GM18951 (cell line): ENCODE results near the gene HESX1.

Source experiments
- POLR2A ChIP-seq: IDR thresholded peaks from 4 replicates; pipeline ENCODE4 v1.6.1; 2011; ENCODE audit warnings: mild to moderate bottlenecking; ENCODE audit not compliant: insufficient read length, insufficient read depth; ENCODE audit errors: extremely low read depth
- in situ Hi-C: fragments of 300-500 bp; cut with MboI; formaldehyde crosslinking; loops from one replicate; pipeline ENCODE4 v1.12.0; 2022; ENCODE audit warnings: low sequenced_read_pairs, mixed read lengths, inconsistent platforms; ENCODE audit not compliant: unreplicated experiment

The HESX1 gene

DNA sequence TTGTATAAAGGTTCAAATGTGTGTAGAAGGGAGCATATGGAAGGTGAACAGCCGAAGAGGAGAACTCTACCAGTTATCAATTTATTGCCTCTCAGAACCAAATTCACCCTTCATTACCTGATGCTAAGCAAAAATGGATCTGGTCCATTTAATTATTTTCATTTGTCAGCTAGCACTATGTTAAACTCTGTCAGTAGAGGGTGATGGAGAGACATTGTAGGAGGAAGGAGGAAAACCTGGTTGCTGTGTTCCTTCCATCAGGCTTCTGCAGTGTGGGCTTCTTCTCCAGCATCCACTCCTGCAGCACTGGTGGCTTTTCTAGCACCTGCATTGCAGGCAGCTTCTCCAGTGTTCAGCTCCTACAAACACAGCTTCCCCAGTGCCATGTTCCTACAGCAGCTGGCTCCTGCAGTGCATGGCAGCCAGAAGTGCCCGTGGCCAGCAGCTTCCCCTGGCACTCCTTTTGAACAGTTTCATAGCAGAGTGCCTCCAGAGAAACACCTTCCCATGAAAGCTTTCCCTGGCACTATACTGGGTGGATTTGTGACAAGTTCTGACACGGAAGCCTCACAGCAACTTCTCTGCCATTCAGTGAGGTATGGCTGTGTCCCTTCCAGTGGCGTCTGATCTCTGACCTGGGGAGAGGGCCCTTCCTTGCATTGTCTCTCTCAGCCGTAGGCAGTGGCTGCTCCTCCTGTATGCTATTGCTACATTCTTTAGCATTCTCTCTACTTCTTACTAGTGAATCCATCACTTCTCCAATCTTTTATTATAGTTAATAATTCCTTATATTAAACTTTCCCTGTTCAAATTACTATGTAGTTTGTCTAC is 20.0 kb downstream of the HESX1 start:
- TF ChIP-seq POLR2A = no peak
- in situ Hi-C loops = no loop called here

DNA sequence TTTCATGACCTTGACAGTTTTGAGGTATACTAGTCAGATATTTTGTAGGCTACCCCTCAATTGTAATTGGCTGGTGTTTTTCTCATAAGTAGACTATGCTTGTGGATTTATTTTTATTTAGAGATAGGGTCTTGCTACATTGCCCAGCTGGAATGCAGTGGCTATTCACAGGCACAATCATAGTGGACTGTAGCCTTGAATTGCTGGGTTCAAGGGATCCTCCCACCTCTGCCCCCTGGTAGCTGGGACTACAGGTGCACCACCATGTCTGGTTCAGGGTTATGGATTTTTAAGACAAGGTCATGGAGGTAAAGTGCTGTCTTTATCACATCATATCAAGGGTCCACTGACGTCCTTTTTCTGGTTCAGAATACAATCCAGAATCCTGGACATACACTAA is 23.7 kb downstream of the HESX1 start:
- in situ Hi-C loops = no loop called here
- TF ChIP-seq POLR2A = no peak

DNA sequence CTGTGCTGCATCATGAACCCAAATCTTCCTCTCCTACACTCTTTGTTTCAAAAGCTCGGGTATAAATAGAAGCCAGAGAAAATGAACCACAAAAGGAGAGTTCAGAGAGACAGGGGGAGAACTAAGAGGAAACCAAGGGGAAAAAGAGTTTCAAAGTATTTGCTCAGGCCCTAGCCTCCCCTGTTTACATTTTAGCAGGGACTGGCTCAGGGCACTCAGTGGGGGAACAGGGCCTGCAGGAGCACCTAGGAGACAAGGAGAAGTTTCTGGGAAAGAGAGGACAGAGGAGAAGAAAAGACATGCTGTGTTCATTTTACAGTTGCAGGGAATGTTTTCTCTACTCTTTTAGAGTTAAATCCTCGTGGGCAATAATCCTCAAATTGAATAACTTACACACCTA is 26.1 kb downstream of the HESX1 start:
- no peak for TF ChIP-seq POLR2A
- in situ Hi-C loops = no loop called here

DNA sequence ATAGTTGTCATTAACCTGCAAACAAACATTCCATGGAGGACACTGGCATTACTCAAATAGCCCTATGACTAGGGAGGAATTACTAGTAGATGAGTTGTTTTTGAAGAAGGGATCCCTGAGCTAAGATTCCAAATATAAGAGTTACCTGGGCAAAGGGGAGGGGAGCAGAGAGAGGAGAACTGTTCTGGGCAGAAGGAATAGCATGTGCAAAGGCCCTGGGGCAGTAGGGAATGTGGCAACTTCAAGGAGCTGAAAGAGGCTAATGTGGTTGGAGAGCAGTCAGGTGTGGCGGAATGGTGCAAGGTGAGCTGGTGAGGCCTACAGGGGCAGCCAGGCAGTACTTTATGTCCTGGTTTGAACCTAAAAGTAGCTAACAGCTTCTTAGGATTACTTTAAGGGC is 28.8 kb downstream of the HESX1 start:
- in situ Hi-C loops = no loop called here
- no peak for TF ChIP-seq POLR2A

DNA sequence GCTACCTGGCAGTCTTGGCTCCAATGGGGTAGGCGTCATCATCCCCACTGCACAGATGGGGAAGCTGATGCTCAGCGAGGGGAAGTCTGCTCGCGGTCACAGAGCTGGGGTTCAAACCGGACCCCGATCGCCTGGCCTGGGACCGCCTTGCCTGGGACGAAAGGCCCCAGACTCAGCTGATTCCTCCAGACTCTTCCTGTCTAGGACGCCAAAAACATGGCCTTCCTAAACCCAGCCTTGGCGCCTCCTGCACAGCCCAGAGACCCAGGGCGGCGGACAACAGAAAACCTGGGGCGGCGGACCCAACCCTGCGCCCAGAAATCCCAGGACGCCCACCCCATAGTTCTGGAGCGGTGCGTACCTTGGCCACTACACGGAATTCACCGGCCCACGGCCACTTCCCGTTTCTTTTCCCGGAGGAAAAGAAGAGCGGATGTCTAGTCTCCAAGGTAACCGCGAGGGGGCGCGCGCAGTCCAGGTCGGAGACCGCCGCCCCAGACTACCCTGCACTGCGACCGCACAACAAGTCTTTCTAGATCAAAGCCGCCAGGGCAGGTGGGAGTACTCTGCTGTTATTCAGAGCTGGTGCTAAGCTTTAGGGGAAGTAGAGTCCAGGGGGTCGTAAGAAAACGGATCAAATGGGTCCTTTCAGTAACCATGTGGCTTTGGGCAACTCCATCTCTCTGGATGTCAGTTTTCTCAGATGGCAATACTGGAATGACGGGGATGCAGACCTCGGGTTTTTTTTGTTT is 29.7 kb downstream of the HESX1 start:
- TF ChIP-seq POLR2A = no peak
- in situ Hi-C loops = no loop called here

DNA sequence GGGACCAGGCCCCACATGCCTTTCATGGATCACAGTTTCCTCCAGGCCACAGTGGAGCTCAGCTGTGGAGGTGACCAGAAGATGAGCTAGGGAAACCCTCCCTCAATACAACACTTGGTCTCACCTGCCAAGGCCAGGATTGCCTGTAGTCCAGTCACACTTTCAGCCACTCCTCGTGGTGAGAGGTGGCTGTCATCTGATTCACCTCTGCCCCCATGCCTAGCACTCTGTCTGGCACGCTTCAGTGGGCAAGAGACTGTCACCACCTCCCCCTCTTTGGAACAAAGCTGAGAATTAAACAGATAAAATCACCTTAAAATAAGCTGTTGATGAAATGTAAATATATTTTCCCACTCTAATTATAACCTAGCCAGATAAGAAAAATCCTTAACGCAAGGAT is 30.7 kb downstream of the HESX1 start:
- TF ChIP-seq POLR2A = no peak
- in situ Hi-C loops = no loop called here

DNA sequence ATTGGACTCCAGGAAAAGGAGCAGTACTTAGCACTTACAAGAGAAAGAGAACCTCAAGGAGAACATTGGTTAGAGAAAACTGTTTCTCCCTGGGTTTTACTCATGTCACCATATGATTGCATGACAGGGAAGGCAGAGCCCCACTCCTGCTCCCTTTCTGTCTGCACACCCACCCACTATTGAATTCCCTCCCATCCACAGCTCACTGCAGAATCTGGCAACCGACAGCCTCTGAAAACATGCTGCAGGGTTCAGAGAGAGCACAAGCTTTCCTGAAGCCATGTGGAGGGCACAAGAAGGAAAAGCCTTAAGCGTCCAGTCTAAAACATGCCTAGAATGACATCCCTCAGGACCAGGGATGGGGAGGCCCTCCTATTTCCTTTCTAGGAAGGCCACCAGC is 31.6 kb downstream of the HESX1 start:
- in situ Hi-C loops = no loop called here
- TF ChIP-seq POLR2A = no peak

DNA sequence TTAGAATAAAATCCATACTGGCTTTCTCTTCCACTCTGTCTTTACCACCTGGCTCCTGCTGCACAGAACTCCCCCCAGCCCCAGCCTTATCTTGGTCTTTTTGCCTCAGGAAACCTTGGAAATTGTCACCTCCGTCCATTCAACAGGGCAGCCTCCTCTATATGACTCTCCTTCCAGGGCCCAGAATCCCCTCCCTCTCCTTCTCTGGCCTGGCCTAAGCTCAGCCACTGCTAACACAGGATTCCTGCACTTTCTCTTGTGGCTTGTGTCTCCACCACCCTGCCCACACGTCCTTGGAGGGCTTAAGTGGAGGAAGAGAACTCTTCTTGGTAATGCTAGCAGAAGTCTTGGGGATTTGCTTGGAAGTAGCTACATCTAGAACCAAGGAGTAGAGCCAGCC is 33.1 kb downstream of the HESX1 start:
- TF ChIP-seq POLR2A = no peak
- in situ Hi-C loops = no loop called here

DNA sequence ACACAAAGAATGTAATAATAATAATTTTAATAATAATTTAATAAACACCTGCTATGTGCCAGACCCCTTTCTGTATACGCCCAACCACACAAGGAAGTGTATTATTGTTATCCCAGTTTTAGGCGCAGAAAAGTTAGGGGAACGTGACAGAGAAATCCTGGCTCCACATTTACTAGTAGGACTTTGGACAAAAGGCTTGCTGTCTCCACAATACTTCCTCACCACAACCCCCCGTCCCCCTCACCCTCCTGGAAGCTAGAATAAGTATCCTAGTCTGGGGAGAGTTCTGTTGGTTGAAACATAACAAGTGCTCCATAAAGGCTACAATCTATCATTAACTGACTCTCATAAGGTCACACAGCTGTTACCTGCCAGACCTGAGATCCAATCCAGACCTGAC is 34.1 kb downstream of the HESX1 start:
- in situ Hi-C loops = no loop called here
- no peak for TF ChIP-seq POLR2A

DNA sequence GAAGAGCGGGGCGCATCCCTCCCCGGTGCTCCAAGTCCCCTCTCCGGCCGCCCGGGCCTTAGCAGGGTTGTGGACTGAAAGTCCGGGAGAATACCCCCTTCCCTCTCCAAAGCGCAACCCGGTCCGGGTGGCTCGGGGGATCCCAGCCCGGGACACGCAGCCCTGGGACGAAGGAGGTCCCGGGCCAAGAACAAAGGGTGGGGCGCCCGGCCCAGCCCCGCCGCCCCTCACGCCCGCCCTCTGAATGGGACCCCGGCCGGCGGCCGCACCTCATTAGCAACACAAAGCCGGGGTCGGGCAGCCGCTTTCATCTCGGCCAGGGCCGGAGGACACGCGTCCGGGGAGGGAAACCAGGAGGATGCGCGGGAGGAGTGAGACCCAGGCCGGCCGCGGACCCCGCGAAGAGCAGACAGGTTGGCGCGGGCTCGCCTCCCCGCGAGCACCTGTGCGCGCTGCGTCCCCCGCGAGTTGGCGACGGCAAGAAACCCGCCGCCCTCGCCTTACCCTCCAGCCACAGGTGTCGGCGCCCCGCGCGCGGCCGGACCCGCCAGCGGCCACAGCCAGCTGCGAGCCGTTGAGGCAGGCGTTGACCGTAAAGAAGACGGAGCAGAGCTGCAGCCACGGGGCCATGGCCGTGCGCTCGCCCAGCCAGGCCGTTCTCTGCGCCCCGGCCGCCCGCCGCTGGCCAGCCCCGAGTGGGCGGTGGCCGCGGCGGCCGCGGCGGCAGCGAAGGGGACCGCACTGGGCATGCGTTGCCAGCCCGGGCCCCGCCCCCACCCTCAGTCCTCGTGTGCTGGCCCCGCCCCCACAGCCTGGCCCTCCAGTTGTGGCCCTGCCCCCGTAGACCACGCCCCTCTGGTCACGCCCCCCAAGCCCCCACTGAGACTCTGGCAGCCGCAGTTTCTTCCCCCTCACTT is 34.9 kb downstream of the HESX1 start, which contains the start of gene IL17RD:
Gene IL17RD, minus strand, starts transcription at position 697 of the 917 bp plus-strand sequence. Its CDS starts 67 bp downstream, at position 630.
- no peak for TF ChIP-seq POLR2A

DNA sequence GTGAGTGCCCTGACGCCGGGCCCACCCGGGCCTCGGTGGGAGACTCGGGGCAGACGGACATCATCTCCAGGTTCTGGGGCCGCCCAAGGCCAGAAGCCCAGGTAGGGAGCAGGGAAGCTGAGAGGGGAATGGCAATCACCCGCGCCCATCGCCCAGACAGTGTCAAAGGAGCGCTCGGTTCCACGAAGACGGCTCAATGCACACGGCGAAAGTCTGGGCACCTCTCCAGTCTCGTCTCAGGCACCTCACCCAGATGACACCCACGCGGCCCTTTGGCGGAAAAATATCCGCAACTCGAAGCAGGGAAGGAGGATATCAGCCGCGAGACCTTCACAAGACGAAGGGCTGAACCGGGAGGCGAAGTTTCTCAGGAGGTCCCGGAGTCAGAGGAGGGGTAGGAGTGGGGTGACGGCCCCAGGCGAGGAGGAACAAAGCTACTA is 35.5 kb downstream of the HESX1 start:
- no peak for TF ChIP-seq POLR2A
- in situ Hi-C loops = no loop called here

More for the DNA sequence above, 34.9 kb downstream of the HESX1 start, which contains the start of gene IL17RD:
- in situ Hi-C loops = no loop called here

DNA sequence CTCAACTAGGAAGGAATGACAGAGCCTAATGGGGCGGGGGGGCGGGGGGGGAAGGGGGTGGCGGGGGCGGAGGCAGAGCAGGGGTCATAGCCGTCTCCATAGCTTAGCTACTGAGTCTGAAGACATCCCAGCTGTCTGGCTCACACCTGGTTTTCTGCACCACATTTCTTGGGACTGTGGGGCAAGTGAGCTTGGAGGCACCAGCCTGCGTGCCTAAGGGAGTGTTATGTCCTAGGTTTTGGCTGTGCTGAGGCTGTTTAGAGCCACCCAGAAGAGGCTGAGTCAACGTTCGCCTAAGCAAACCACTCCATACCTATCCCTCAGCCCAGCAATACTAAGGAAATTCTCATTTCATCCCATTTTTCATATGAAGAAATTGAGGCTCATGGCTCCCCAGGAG is 36.0 kb downstream of the HESX1 start:
- in situ Hi-C loops = no loop called here
- TF ChIP-seq POLR2A = no peak

DNA sequence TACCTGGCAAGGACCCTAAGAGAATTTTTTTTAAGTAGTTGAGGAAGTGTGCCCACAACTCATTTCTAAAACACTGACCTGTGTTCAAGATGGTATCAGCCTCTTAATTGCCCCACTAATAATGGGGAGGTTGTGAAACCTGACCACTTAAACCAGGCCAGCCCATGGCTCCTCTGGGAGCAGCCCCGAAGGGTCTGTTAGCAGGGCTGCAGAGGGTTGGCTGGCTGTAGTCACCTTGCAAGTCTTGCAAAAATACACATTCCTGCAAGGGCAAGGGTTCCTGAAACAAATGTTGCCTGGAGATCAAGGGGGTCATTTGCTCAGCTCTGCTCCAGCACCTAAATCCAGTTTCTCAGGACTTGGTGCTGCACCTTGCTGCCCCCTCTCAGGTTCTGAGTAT is 37.9 kb downstream of the HESX1 start:
- no peak for TF ChIP-seq POLR2A
- in situ Hi-C loops = no loop called here
